K562 treated with DMSO at 1 percent for 48 hours (cell line): ENCODE data around the gene GGA1. TPM values are rescaled to one million over a fixed set of nuclear protein-coding genes. Genes with fewer than 3 reads are reported as not detected.

Experiments
- total RNA-seq: library from RNA; unstranded; fragments of 300-600 nt; gene quantifications from 2 replicates; pipeline ENCODE4 v1.2.3, GENCODE V29; 2022; ENCODE audit warnings: low replicate concordance; ENCODE audit errors: extremely low read depth

GGA1 gene
- not detected in 2 replicates for total RNA-seq

DNA sequence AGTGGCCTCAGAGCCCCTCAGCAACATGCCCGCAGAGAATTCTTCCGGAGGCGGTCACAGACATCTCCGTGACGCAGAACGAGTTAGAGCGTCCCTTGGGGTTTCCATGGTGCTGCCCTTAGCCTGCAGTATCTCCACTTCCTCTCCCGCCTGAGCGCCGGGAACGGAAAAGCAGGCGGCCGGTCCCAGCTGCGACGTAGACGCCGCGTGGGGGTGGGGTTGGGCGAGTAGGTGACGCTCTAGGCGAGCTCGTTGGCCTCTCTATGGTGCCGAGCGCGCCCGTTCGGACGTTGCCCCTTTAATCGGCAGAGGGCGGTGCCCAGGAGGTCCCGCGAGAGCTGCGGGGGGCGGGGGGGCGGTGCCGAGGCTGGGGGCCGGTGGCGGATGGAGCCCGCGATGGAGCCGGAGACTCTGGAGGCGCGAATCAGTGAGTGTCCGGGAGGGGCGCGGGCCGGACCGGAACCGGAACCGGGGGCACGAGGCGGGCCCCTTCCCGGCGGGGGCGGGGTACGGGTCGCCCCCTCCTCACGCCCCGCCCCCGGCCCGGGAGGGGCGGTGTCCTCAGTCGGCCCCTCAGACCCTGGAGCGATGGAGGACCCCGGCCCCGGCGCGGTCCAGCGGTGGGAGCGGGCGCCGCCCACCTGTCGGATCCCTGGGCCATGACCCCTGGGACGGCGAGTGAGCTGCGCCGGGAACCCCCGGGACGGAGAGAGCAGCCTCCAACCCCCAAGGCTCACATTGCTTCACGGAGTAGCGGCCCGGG, at the start of gene GGA1:
TSS of gene GGA1 (plus strand) at position 358 of the 763 bp plus-strand sequence. CDS start at position 385, 27 bp downstream.

GRCh38 chr22:37559901-37560607, 48.6 kb upstream of the GGA1 start, which contains the start of gene CDC42EP1:
Gene CDC42EP1, plus strand, starts transcription at chr22:37560480. Its CDS starts 5,870 bp downstream, at chr22:37566350.

GRCh38 chr22:37639070-37639760, 30.6 kb downstream of the GGA1 start, which contains the start of gene SH3BP1:
Gene SH3BP1, plus strand, starts transcription at chr22:37639669. Its CDS starts 119 bp downstream, at chr22:37639788.

GRCh38 chr22:37658133-37659065, 49.8 kb downstream of the GGA1 start, which contains the start of gene PDXP:
Gene PDXP, plus strand, starts transcription at chr22:37658723. Its CDS starts 60 bp downstream, at chr22:37658783.

DNA sequence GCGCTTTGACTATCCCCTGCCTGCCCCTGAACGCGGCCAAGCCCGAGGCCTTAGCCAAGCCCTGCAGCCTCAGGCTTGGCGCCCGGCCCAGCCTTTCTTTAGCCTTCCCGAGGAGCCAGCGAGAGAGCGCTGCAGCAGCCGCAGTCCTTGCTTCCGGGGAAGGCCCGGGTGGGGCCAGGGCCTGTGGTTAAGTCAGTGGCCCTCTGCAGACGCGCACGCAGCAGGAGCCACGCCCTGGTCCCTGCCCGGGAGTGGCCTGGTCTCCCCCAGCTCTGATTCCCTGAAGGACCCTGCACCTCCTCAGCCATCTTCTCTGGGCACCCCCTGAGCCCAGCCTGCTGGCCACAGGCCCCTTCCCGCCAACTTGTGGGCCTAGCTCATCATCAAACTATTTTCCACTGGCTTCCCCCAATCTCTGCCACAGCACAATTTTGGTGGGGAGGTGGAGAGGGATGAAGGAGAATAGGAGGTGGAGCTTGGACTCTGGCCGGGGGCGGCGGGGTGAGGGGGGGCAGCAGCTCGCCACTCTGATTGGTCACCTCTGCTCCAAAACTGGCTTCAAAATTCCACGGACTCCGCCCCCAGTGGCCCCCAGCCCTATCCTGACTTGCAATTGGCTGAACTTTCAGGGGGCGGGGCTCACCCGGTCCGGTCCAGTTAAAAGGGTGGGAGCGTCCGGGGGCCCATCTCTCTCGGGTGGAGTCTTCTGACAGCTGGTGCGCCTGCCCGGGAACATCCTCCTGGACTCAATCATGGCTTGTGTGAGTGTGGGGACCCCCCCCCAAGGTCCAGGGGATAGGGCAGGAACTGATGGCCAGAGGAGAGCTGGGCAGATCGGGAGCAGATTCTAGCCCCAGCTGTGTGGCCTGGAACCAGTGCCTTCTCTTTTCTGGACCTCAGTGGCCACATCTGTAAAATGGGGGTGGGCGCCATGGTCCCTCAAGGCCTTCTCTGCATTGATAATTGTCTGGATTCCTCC, 66.6 kb downstream of the GGA1 start, which contains the start of gene LGALS1:
TSS of gene LGALS1 (plus strand) at position 686 of the 979 bp plus-strand sequence. CDS start at position 753, 67 bp downstream.

Other genes starting within 250 kb of the GGA1 start
- gene ELFN2, start 181.4 kb upstream of the GGA1 start, total RNA-seq = not detected in 2 replicates
- not detected in 2 replicates for gene MFNG, start 122.5 kb upstream of the GGA1 start, total RNA-seq
- not detected in 2 replicates for gene CARD10, start 89.4 kb upstream of the GGA1 start, total RNA-seq
- not detected in 2 replicates for gene CDC42EP1, start 48.4 kb upstream of the GGA1 start, total RNA-seq
- not detected in 2 replicates for gene LGALS2, start 28.7 kb upstream of the GGA1 start, total RNA-seq
- not detected in 2 replicates for gene SH3BP1, start 30.8 kb downstream of the GGA1 start, total RNA-seq
- not detected in 2 replicates for gene PDXP, start 49.9 kb downstream of the GGA1 start, total RNA-seq
- not detected in 2 replicates for gene LGALS1, start 66.8 kb downstream of the GGA1 start, total RNA-seq
- gene NOL12, start 77.5 kb downstream of the GGA1 start, total RNA-seq = not detected in 2 replicates
- gene TRIOBP, start 88.2 kb downstream of the GGA1 start, total RNA-seq = not detected in 2 replicates
- gene GCAT, start 199.1 kb downstream of the GGA1 start, total RNA-seq = not detected in 2 replicates
- gene GALR3, start 214.5 kb downstream of the GGA1 start, total RNA-seq = not detected in 2 replicates
- not detected in 2 replicates for gene ANKRD54, start 235.5 kb downstream of the GGA1 start, total RNA-seq
- gene EIF3L, start 240.6 kb downstream of the GGA1 start, total RNA-seq = 851 TPM in 1 of 2 replicates, not detected in the other